Measurements from ENCODE around the gene DCC. TPM values are rescaled to one million over a fixed set of nuclear protein-coding genes. Genes with fewer than 3 reads are reported as not detected.

DCC gene
- total and polyA plus RNA-seq, 2 of the 8 experiments (the other 6 are each of a cell fraction or from before 2014, with no cell fraction given) = 0.14 to 1.4 TPM

GRCh38 chr18:53556450-53556849, 1216.5 kb downstream of the DCC start:
- Histone ChIP-seq H4K91ac (replicated peaks; ENCODE audit: insufficient read length, low read length) (no peak overlapping the region), H4K8ac (ENCODE audit: extremely low read depth, insufficient read depth, low read length) (no peak overlapping the region), H2BK5ac (ENCODE audit: low read depth, low read length) (no peak overlapping the region), H3K4ac (replicated peaks; ENCODE audit: insufficient read length, low read depth, low read length) (no peak overlapping the region), H2AFZ (ENCODE audit: low read length) (no peak overlapping the region), H3K27ac (ENCODE audit: low read depth, low read length) (no peak overlapping the region), H3K56ac (replicated peaks; ENCODE audit: insufficient read length, low read depth, low read length) (no peak overlapping the region), H3K14ac (ENCODE audit: insufficient read length) (no peak overlapping the region), H3K36me3 (ENCODE audit: control insufficient read depth in 2 of 4, insufficient read depth in 4 of 4, low read length in 3 of 4) (peaks cover 0 to 3% (median 0%) of the 10 kb centered on the region in 4 experiments; a peak in 1 of 8 replicates), H3K9me3 (ENCODE audit: insufficient read depth in 2 of 2, low read depth in 1 of 2, low read length in 1 of 2) (peaks cover 0 to 4% of the 10 kb centered on the region in 2 experiments; a peak in 1 of 4 replicates), H3K27me3 (replicated peaks in 1 of 4; ENCODE audit: control insufficient read depth in 3 of 4, extremely low read depth in 1 of 4, insufficient read depth in 3 of 4, low read length in 3 of 4) (no peaks in the 10 kb centered on the region), H3K23ac (ENCODE audit: insufficient read length) (no peak overlapping the region), H3K4me3 (ENCODE audit: extremely low read depth in 1 of 4, insufficient read depth in 2 of 4, low read depth in 3 of 4, low read length in 4 of 4) (no peak overlapping the region), H2BK12ac (ENCODE audit: low read depth, low read length) (no peak overlapping the region), H3K23me2 (ENCODE audit: low read depth, low read length) (no peaks in the 10 kb centered on the region), H2AK5ac (ENCODE audit: low read depth, low read length) (no peak overlapping the region), H4K20me1 (replicated peaks in 1 of 2; ENCODE audit: control insufficient read depth in 1 of 2, insufficient read depth in 2 of 2, low read length in 2 of 2) (no peaks in the 10 kb centered on the region), H2BK15ac (ENCODE audit: low read length) (no peak overlapping the region), H3K9ac (replicated peaks in 1 of 4; ENCODE audit: extremely low read depth in 1 of 4, low read depth in 3 of 4, low read length in 3 of 4) (no peak overlapping the region), H3K4me2 (ENCODE audit: insufficient read depth in 1 of 2, low read depth in 2 of 2, low read length in 2 of 2) (no peak overlapping the region), H2BK120ac (replicated peaks; ENCODE audit: low read depth, low read length) (no peak overlapping the region), H3K79me1 (ENCODE audit: low read depth, low read length) (no peaks in the 10 kb centered on the region), H3K79me2 (ENCODE audit: control insufficient read depth in 1 of 2, insufficient read depth in 2 of 2, low read length in 2 of 2) (no peaks in the 10 kb centered on the region), H3K18ac (ENCODE audit: extremely low read depth, low read length) (no peak overlapping the region), H4K5ac (ENCODE audit: insufficient read length, low read depth, low read length) (no peak overlapping the region), H3K4me1 (replicated peaks in 1 of 4; ENCODE audit: control insufficient read depth in 3 of 4, insufficient read depth in 4 of 4, low read length in 3 of 4) (no peaks in the 10 kb centered on the region), H2BK20ac (ENCODE audit: low read length) (no peak overlapping the region)
- TF ChIP-seq EP300 (IDR thresholded peaks at IDR 0.05; ENCODE audit: borderline replicate concordance in 1 of 2, low read depth in 2 of 2, low read length in 2 of 2) (no peak), GTF2F1 (IDR thresholded peaks at IDR 0.05; ENCODE audit: borderline replicate concordance, low read depth, low read length) (no peak), KDM1A (IDR thresholded peaks at IDR 0.05; ENCODE audit: borderline replicate concordance, low read length) (no peak), SP4 (IDR thresholded peaks at IDR 0.05; ENCODE audit: low read length) (no peak), JUN (IDR thresholded peaks at IDR 0.05; ENCODE audit: low read depth, low read length) (no peak), CTBP2 (IDR thresholded peaks at IDR 0.05; ENCODE audit: borderline replicate concordance, insufficient read depth, insufficient read length, low read length) (no peak)
- DNase-seq (ENCODE audit: low read depth in 1 of 2, low spot score in 2 of 2) (no peak), FAIRE-seq (no peak)
- ChIA-PET CTCF (ENCODE audit: partially characterized antibody) (interaction anchor here (1.2 to 1.3 kb wide), 2 partner anchors 9 to 10 kb away, joined by 3 read pairs; no protein-coding TSS in a partner anchor), POLR2A (ENCODE audit: partially characterized antibody) (no interaction called here)
- 91% methylated on average over 2 of the region's 2 CpGs; no CpG with 5 or more reads in 1 of the 2 experiments for WGBS, 2 experiments (ENCODE audit: extremely low coverage in 1 of 2, insufficient coverage in 1 of 2, insufficient read length in 1 of 2, insufficient replicate concordance in 2 of 2, low coverage in 1 of 2, low lambda C conversion rate in 2 of 2, missing lambda C conversion rate in 1 of 2)

Measured in H1 (cell line).